ENCODE data around the gene MAP6D1.

DNA sequence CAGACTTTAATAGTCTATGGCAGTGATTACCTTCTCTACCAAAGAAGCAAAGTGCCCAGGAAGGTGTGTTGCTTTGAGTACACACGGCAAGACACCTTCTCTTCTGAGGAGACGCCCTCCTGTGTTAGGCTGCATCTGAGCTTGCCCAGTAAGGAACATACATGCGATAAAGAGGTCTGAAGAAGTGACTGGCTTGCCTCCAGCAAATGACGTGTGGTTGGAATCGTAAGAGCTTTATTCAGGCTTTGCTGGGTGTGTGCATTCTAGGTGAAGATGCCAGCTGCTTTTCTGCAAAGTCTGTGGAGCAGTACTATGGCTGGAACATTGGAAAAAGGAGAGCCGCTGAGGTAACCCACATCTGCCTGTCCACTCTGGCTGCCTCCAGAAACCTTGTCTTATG lies 22.4 kb downstream of the MAP6D1 start:
- TF ChIP-seq, protein P1, sequence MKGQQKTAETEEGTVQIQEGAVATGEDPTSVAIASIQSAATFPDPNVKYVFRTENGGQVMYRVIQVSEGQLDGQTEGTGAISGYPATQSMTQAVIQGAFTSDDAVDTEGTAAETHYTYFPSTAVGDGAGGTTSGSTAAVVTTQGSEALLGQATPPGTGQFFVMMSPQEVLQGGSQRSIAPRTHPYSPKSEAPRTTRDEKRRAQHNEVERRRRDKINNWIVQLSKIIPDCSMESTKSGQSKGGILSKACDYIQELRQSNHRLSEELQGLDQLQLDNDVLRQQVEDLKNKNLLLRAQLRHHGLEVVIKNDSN (IDR thresholded peaks at IDR 0.05), result no peak
- no peak for TF ChIP-seq YY1 (IDR thresholded peaks at IDR 0.05; ENCODE audit: low read depth)
- no peak for TF ChIP-seq ZBTB7A (IDR thresholded peaks at IDR 0.05; ENCODE audit: low read depth)
- no peak for TF ChIP-seq EP300 (IDR thresholded peaks at IDR 0.05; ENCODE audit: borderline replicate concordance)
- TF ChIP-seq EGR1 (IDR thresholded peaks at IDR 0.05), result no peak
- TF ChIP-seq TEAD4 (IDR thresholded peaks at IDR 0.05), result no peak
- TF ChIP-seq CREB1 (IDR thresholded peaks at IDR 0.05; ENCODE audit: low read depth), result no peak
- no peak for TF ChIP-seq TAF1 (IDR thresholded peaks at IDR 0.05; ENCODE audit: low read depth)
- TF ChIP-seq, protein P2, sequence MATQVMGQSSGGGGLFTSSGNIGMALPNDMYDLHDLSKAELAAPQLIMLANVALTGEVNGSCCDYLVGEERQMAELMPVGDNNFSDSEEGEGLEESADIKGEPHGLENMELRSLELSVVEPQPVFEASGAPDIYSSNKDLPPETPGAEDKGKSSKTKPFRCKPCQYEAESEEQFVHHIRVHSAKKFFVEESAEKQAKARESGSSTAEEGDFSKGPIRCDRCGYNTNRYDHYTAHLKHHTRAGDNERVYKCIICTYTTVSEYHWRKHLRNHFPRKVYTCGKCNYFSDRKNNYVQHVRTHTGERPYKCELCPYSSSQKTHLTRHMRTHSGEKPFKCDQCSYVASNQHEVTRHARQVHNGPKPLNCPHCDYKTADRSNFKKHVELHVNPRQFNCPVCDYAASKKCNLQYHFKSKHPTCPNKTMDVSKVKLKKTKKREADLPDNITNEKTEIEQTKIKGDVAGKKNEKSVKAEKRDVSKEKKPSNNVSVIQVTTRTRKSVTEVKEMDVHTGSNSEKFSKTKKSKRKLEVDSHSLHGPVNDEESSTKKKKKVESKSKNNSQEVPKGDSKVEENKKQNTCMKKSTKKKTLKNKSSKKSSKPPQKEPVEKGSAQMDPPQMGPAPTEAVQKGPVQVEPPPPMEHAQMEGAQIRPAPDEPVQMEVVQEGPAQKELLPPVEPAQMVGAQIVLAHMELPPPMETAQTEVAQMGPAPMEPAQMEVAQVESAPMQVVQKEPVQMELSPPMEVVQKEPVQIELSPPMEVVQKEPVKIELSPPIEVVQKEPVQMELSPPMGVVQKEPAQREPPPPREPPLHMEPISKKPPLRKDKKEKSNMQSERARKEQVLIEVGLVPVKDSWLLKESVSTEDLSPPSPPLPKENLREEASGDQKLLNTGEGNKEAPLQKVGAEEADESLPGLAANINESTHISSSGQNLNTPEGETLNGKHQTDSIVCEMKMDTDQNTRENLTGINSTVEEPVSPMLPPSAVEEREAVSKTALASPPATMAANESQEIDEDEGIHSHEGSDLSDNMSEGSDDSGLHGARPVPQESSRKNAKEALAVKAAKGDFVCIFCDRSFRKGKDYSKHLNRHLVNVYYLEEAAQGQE (IDR thresholded peaks at IDR 0.05; ENCODE audit: low read depth), result no peak
- no peak for TF ChIP-seq TCF12 (IDR thresholded peaks at IDR 0.05; ENCODE audit: low read depth)
- no peak for TF ChIP-seq RAD21 (IDR thresholded peaks at IDR 0.05; ENCODE audit: low read depth)
- TF ChIP-seq FOXM1 (IDR thresholded peaks at IDR 0.05; ENCODE audit: borderline replicate concordance, low read depth), result no peak
